HG03460 (cell line): ENCODE results near the gene SLC36A1.
"Not testable (repeated sequence)": the region's sequence is repeated elsewhere in the genome, so short reads cannot be mapped to it uniquely, and the experiment has no call there.

Source experiments
- ATAC-seq: cut with Tn5 transposase; IDR thresholded peaks from one replicate; pipeline ENCODE4 v1.9.1; 2021; ENCODE audit not compliant: unreplicated experiment

Gene SLC36A1

GRCh38 chr5:151447174-151448037, at the start of gene SLC36A1:
SLC36A1 (plus strand) TSS chr5:151447603; CDS start chr5:151458793, 11,190 bp downstream.
- ATAC-seq = peak; percentile 86

GRCh38 chr5:151405334-151406160, 41.9 kb upstream of the SLC36A1 start:
- ATAC-seq = no peak

GRCh38 chr5:151406322-151406947, 41.0 kb upstream of the SLC36A1 start:
- ATAC-seq = no peak

GRCh38 chr5:151408591-151409230, 38.7 kb upstream of the SLC36A1 start:
- no peak for ATAC-seq

GRCh38 chr5:151413800-151414199, 33.6 kb upstream of the SLC36A1 start:
- ATAC-seq = no peak

GRCh38 chr5:151414536-151414935, 32.9 kb upstream of the SLC36A1 start:
- ATAC-seq = no peak

- ATAC-seq = no peak
Measured at GRCh38 chr5:151417712-151418111, 29.7 kb upstream of the SLC36A1 start.

- no peak for ATAC-seq
Measured at GRCh38 chr5:151420127-151420526, 27.3 kb upstream of the SLC36A1 start.

- no peak for ATAC-seq
Measured at GRCh38 chr5:151424892-151425523, 22.4 kb upstream of the SLC36A1 start.

- ATAC-seq = not testable (repeated sequence)
Measured at GRCh38 chr5:151426347-151426746, 21.1 kb upstream of the SLC36A1 start.

- peak; percentile 92 for ATAC-seq
Measured at GRCh38 chr5:151427258-151427657, 20.1 kb upstream of the SLC36A1 start.

- ATAC-seq = no peak
Measured at GRCh38 chr5:151430731-151431130, 16.7 kb upstream of the SLC36A1 start.

- ATAC-seq = no peak
Measured at GRCh38 chr5:151431666-151432065, 15.7 kb upstream of the SLC36A1 start.

GRCh38 chr5:151432210-151432609, 15.2 kb upstream of the SLC36A1 start:
- no peak for ATAC-seq

GRCh38 chr5:151434570-151435237, 12.7 kb upstream of the SLC36A1 start:
- ATAC-seq = no peak

- peak; percentile 22 for ATAC-seq
Measured at GRCh38 chr5:151448038-151448985, 909 bp downstream of the SLC36A1 start.

- ATAC-seq = no peak
Measured at GRCh38 chr5:151449297-151449696, 1.9 kb downstream of the SLC36A1 start.

GRCh38 chr5:151449839-151450238, 2.4 kb downstream of the SLC36A1 start:
- ATAC-seq = no peak

GRCh38 chr5:151450605-151451004, 3.2 kb downstream of the SLC36A1 start:
- ATAC-seq = no peak
